Subcutaneous abdominal adipose tissue (tissue), 5 donors: ENCODE measurements around the gene PPP1CA.

Source experiments
- H3K27ac ChIP-seq: one replicate; pipeline ENCODE4 v1.7.0; 2013; ENCODE audit warnings: low read depth, mild to moderate bottlenecking, inconsistent platforms, low read length, moderate library complexity
- H3K27me3 ChIP-seq, 5 donors: one replicate each; pipeline ENCODE4 v1.7.0; 2013; ENCODE audit warnings: low read length in 5 of 5, inconsistent platforms in 1 of 5; ENCODE audit not compliant: control insufficient read depth in 5 of 5, insufficient read depth in 4 of 5
- H3K36me3 ChIP-seq, 5 donors: one replicate each; pipeline ENCODE4 v1.7.0; 2013; ENCODE audit warnings: low read length in 5 of 5; ENCODE audit not compliant: control insufficient read depth in 5 of 5, insufficient read depth in 5 of 5
- H3K4me1 ChIP-seq, 5 donors: one replicate each; pipeline ENCODE4 v1.7.0; 2013; ENCODE audit warnings: low read length in 5 of 5, mild to moderate bottlenecking in 3 of 5, moderate library complexity in 1 of 5; ENCODE audit not compliant: control insufficient read depth in 5 of 5, insufficient read depth in 5 of 5
- H3K4me3 ChIP-seq, 5 donors: one replicate each; pipeline ENCODE4 v1.7.0; 2013; ENCODE audit warnings: low read length in 5 of 5, low read depth in 1 of 5
- H3K9ac ChIP-seq, 5 donors: one replicate each; pipeline ENCODE4 v1.7.0; 2013; ENCODE audit warnings: low read length in 5 of 5, mild to moderate bottlenecking in 4 of 5, moderate library complexity in 3 of 5
- H3K9me3 ChIP-seq, 5 donors: one replicate each; pipeline ENCODE4 v1.7.0; 2013; ENCODE audit warnings: low read length in 5 of 5; ENCODE audit not compliant: control insufficient read depth in 5 of 5
- donor health status: healthy.
- donor health status: healthy.
- donor health status: healthy.
- donor health status: healthy.
- donor health status: healthy.

PPP1CA gene

DNA sequence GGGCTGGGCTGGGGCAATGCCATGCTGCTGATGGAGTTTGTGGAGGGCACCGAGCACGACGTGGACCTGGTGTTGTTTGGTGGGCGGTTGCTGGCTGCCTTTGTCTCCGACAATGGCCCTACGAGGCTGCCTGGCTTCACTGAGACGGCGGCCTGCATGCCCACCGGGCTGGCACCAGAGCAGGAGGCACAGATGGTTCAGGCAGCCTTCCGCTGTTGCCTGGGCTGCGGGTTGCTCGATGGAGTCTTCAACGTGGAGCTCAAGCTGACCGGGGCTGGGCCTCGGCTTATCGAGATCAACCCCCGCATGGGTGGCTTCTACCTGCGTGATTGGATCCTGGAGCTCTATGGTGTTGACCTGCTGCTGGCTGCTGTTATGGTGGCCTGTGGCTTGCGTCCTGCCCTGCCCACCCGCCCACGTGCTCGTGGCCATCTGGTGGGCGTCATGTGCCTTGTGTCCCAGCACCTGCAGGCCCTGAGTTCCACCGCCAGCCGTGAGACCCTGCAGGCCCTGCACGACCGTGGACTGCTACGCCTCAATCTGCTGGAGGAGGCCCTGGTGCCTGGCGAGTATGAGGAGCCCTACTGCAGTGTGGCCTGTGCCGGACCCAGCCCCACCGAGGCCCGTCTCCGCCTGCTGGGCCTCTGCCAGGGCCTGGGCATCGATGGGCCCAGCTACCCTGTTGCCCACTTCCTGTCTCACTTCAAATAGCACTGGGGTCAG lies 22.4 kb upstream of the PPP1CA start:
- H3K9me3 ChIP-seq: no peaks in the 10 kb centered on the region
- no peak overlapping the region for H3K27ac ChIP-seq
- no peak overlapping the region for H3K9ac ChIP-seq
- H3K36me3 ChIP-seq: no peaks in the 10 kb centered on the region
- no peaks in the 10 kb centered on the region for H3K27me3 ChIP-seq
- no peak overlapping the region for H3K4me3 ChIP-seq
- peaks cover 0 to 33% (median 27%) of the 10 kb centered on the region in 5 donors for H3K4me1 ChIP-seq

DNA sequence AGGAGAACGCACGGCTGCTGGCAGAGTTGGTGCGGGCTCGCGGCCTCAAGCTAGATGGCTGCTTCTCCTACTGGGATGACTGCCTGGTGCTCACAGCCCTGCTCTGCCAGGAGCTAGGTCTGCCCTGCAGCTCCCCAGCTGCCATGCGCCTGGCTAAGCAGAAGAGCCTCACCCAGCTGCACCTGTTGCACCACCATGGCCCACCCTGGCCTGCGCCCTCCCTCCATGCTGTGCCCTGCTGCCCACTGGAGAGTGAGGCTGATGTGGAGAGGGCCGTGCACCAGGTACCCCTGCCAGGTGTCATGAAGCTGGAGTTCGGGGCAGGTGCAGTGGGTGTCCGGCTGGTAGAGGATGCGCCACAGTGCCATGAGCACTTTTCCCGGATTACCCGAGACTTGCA lies 21.8 kb upstream of the PPP1CA start:
- H3K4me1 ChIP-seq: peaks cover 0 to 33% (median 27%) of the 10 kb centered on the region in 5 donors
- H3K4me3 ChIP-seq: no peak overlapping the region
- H3K9ac ChIP-seq: no peak overlapping the region
- H3K27ac ChIP-seq: no peak overlapping the region
- H3K27me3 ChIP-seq: no peaks in the 10 kb centered on the region
- no peaks in the 10 kb centered on the region for H3K36me3 ChIP-seq
- H3K9me3 ChIP-seq: no peaks in the 10 kb centered on the region

DNA sequence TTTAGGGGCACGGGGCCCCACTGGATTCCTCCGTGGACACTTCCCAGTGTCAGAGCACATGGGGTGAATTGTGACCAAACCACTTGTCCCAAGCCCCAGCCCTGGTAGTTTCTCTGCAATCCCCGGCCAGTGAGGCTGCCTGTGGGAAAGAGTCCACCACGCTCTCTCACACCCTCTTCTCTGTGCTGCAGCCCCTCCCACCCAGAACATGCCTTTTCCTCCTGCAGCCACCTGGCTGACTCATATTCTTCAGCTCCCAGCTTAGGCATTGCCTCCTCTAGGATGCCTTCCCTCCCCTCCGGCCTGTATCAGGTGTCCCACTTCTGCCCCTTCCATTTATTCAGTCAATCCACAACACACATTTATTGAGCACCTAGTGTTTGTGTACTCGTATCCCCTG lies 21.2 kb upstream of the PPP1CA start:
- peaks cover 0 to 32% (median 27%) of the 10 kb centered on the region in 5 donors for H3K4me1 ChIP-seq
- no peaks in the 10 kb centered on the region for H3K9me3 ChIP-seq
- H3K4me3 ChIP-seq: no peak overlapping the region
- no peak overlapping the region for H3K9ac ChIP-seq
- H3K27me3 ChIP-seq: no peaks in the 10 kb centered on the region
- no peak overlapping the region for H3K27ac ChIP-seq
- no peaks in the 10 kb centered on the region for H3K36me3 ChIP-seq

GRCh38 chr11:67421430-67422031 lies 19.9 kb upstream of the PPP1CA start:
- Histone ChIP-seq H3K4me1 (peaks cover 0 to 32% (median 24%) of the 10 kb centered on the region in 5 donors), H3K9me3 (no peaks in the 10 kb centered on the region), H3K27me3 (no peaks in the 10 kb centered on the region), H3K4me3 (peak overlapping the region in 3 of 5 donors; percentile 17 to 68 (median 43)), H3K27ac (no peak overlapping the region), H3K9ac (no peak overlapping the region), H3K36me3 (no peaks in the 10 kb centered on the region)

GRCh38 chr11:67420646-67421429 lies 19.2 kb upstream of the PPP1CA start:
- H3K27me3 ChIP-seq: peaks cover 0 to 4% (median 0%) of the 10 kb centered on the region in 5 donors
- H3K4me1 ChIP-seq: peaks cover 0 to 38% (median 31%) of the 10 kb centered on the region in 5 donors
- peak overlapping the region in 4 of 5 donors; percentile 62 to 68 (median 66) for H3K4me3 ChIP-seq
- H3K27ac ChIP-seq: peak overlapping the region; percentile 37
- no peaks in the 10 kb centered on the region for H3K36me3 ChIP-seq
- peak overlapping the region in 4 of 5 donors; percentile 36 to 75 (median 64) for H3K9ac ChIP-seq
- H3K9me3 ChIP-seq: no peaks in the 10 kb centered on the region

- H3K4me1 ChIP-seq: peaks cover 0 to 40% (median 32%) of the 10 kb centered on the region in 5 donors
- no peak overlapping the region for H3K27ac ChIP-seq
- H3K27me3 ChIP-seq: peaks cover 0 to 5% (median under 1%) of the 10 kb centered on the region in 5 donors
- no peaks in the 10 kb centered on the region for H3K36me3 ChIP-seq
- peak overlapping the region in 4 of 5 donors; percentile 36 to 75 (median 64) for H3K9ac ChIP-seq
- H3K9me3 ChIP-seq: no peaks in the 10 kb centered on the region
- peak overlapping the region in 4 of 5 donors; percentile 62 to 68 (median 66) for H3K4me3 ChIP-seq
Observed at GRCh38 chr11:67420147-67420645, 18.5 kb upstream of the PPP1CA start.

GRCh38 chr11:67419325-67420049 lies 17.8 kb upstream of the PPP1CA start:
- Histone ChIP-seq H3K9me3 (no peaks in the 10 kb centered on the region), H3K36me3 (no peaks in the 10 kb centered on the region), H3K27ac (no peak overlapping the region), H3K9ac (peak overlapping the region in 2 of 5 donors; percentile 30 to 69), H3K27me3 (peaks cover 0 to 12% (median 4%) of the 10 kb centered on the region in 5 donors), H3K4me1 (peaks cover 0 to 42% (median 36%) of the 10 kb centered on the region in 5 donors), H3K4me3 (no peak overlapping the region)

DNA sequence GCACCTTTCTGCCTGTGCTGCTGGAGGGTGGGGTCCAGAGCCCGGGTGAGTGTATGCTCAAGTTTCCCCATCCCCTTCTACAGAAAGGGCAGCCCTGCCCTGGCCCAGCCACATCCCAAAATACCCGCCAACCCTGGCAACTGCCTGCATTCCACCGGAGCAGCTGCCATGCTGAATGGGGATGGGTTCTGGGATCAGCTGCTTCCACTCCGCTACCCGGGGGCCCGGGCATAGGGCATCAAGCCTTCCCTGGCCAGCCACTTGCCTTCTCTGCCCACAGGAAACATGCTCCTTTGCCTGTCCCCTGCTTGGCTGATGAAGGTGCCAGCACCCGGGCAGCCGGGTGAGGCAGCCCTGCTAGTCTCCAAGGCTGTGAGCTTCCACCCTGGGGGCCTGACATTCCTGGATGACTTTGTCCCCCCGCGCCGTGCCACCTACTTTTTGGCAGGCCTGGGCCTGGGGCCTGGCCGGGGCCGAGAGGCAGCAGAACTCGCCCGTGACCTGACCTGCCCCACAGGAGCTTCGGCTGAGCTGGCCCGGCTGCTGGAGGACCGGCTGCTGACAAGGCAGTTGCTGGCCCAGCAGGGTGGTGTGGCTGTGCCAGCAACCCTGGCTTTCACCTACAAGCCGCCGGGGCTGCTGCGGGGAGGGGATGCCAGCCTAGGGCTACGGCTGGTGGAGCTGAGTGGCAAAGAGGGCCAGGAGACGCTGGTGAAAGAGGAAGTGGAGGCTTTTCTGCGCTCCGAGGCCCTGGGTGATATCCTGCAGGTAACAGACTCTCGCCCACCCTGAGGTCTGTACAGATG lies 17.0 kb upstream of the PPP1CA start:
- no peaks in the 10 kb centered on the region for H3K36me3 ChIP-seq
- peaks cover 0 to 42% (median 36%) of the 10 kb centered on the region in 5 donors for H3K4me1 ChIP-seq
- H3K27me3 ChIP-seq: peaks cover 0 to 12% (median 4%) of the 10 kb centered on the region in 5 donors
- H3K4me3 ChIP-seq: no peak overlapping the region
- no peak overlapping the region for H3K27ac ChIP-seq
- H3K9me3 ChIP-seq: no peaks in the 10 kb centered on the region
- H3K9ac ChIP-seq: no peak overlapping the region

DNA sequence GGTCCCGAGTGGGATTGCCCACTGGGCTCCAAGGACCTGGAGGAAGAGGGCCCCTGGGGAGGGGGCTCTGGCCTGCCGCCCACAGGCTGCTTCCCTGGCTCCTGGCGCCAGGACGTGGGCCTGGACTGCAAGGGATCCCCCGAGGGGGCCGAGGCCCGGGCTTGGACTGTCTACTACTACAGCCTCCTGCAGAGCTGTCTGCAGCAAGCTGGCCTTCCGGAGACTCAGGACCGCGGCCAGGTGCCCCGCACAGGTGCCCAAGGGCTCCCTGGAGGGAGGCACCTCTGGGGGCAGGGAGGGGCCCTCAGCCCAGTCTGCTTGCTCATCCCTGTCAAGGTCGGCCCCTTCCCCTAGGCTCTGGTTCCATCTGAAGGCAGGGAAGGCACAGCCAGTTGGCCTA lies 15.8 kb upstream of the PPP1CA start:
- H3K4me3 ChIP-seq: no peak overlapping the region
- peaks cover 0 to 42% (median 36%) of the 10 kb centered on the region in 5 donors for H3K4me1 ChIP-seq
- no peaks in the 10 kb centered on the region for H3K36me3 ChIP-seq
- H3K27ac ChIP-seq: no peak overlapping the region
- peaks cover 10 to 23% (median 14%) of the 10 kb centered on the region in 5 donors for H3K27me3 ChIP-seq
- H3K9ac ChIP-seq: peak overlapping the region in 1 of 5 donors; percentile 51
- H3K9me3 ChIP-seq: no peaks in the 10 kb centered on the region
